CD8-positive, alpha-beta memory T cell (primary cell): Measurements from ENCODE around the gene OS9. TPM values are rescaled to one million over a fixed set of nuclear protein-coding genes. Genes with fewer than 3 reads are reported as not detected.
"Not testable (repeated sequence)": the region's sequence is repeated elsewhere in the genome, so short reads cannot be mapped to it uniquely, and the experiment has no call there.

Source experiments
- CTCF ChIA-PET: fragments of 350-600 bp; sonication (Branson Sonifier 250); formaldehyde crosslinking; loops from one replicate; lab custom pipeline; 2021; ENCODE audit warnings: antibody characterized with exemption; lab: Charles Lee
- POLR2A ChIA-PET: fragments of 350-600 bp; sonication (Branson Sonifier 250); formaldehyde crosslinking; loops from one replicate; lab custom pipeline; 2021; ENCODE audit warnings: antibody characterized with exemption; lab: Charles Lee
- DNase-seq, 5 donors: peaks; one replicate each; pipeline versions ENCODE4 v3.0.0 to v3.0.0-alpha.2; 2020 to 2022; ENCODE audit warnings: mixed read lengths in 1 of 5
- H3K27ac ChIP-seq: one replicate; pipeline ENCODE4 v1.7.0; 2013; ENCODE audit warnings: low read depth, mild to moderate bottlenecking, low read length, moderate library complexity
- H3K27me3 ChIP-seq: 2 replicates; pipeline ENCODE4 v1.7.0; 2013; ENCODE audit warnings: low read length, mild to moderate bottlenecking; ENCODE audit not compliant: insufficient read depth, poor library complexity, severe bottlenecking
- H3K36me3 ChIP-seq: 2 replicates; pipeline ENCODE4 v1.7.0; 2013; ENCODE audit warnings: mild to moderate bottlenecking, low read length, moderate library complexity; ENCODE audit not compliant: insufficient read depth
- H3K4me1 ChIP-seq: 2 replicates; pipeline ENCODE4 v1.7.0; 2013; ENCODE audit warnings: mild to moderate bottlenecking, low read length, moderate library complexity; ENCODE audit not compliant: insufficient read depth
- H3K4me3 ChIP-seq: 2 replicates; pipeline ENCODE4 v1.7.0; 2013; ENCODE audit warnings: mild to moderate bottlenecking, low read length
- H3K9me3 ChIP-seq: 2 replicates; pipeline ENCODE4 v1.7.0; 2013; ENCODE audit warnings: mild to moderate bottlenecking, low read length
- H3K27ac Mint-ChIP-seq, 8 donors: one replicate each; pipeline ENCODE4 v1.8.0; 2020 to 2021; ENCODE audit warnings: mixed read lengths in 8 of 8, mild to moderate bottlenecking in 6 of 8, inconsistent platforms in 3 of 8, moderate library complexity in 3 of 8
- H3K27me3 Mint-ChIP-seq, 2 donors: one replicate each; pipeline ENCODE4 v1.8.0; 2020 to 2021; ENCODE audit warnings: mixed read lengths in 2 of 2, mild to moderate bottlenecking in 1 of 2, moderate library complexity in 1 of 2
- H3K36me3 Mint-ChIP-seq, 3 donors: one replicate each; pipeline ENCODE4 v1.8.0; 2020 to 2021; ENCODE audit warnings: mixed read lengths in 3 of 3, inconsistent platforms in 1 of 3, mild to moderate bottlenecking in 1 of 3
- H3K4me1 Mint-ChIP-seq, 3 donors: one replicate each; pipeline ENCODE4 v1.8.0; 2020 to 2021; ENCODE audit warnings: mixed read lengths in 3 of 3, inconsistent platforms in 1 of 3, mild to moderate bottlenecking in 1 of 3
- H3K4me3 Mint-ChIP-seq, 7 donors: one replicate each; pipeline ENCODE4 v1.8.0; 2020 to 2021; ENCODE audit warnings: mixed read lengths in 7 of 7, mild to moderate bottlenecking in 6 of 7, moderate library complexity in 4 of 7, inconsistent platforms in 2 of 7
- H3K9me3 Mint-ChIP-seq, 5 donors: one replicate each; pipeline ENCODE4 v1.8.0; 2020 to 2022; ENCODE audit warnings: mixed read lengths in 5 of 5, mild to moderate bottlenecking in 3 of 5, moderate library complexity in 2 of 5, inconsistent platforms in 1 of 5
- polyA plus RNA-seq: library from polyadenylated mRNA; unstranded; fragments of 300-500 nt; fragmentation: Illumina TruSeq; gene quantifications from one replicate; pipeline ENCODE4 v1.2.3, GENCODE V29; 2021
- total RNA-seq, 2 experiments: library from RNA; stranded (reverse); gene quantifications; one replicate each; pipeline ENCODE4 v1.2.3, GENCODE V29; 2021

OS9 gene
- total and polyA plus RNA-seq, 3 experiments from 2014 or later, result 86.9 to 103 (median 96.8) TPM

- H3K9me3 ChIP-seq, result no peaks in the 10 kb centered on the region
- H3K27me3 ChIP-seq, result no peaks in the 10 kb centered on the region
- CTCF ChIA-PET, result no interaction called here
- peaks cover 2 to 28% of the 10 kb centered on the region in 2 donors for H3K27me3 Mint-ChIP-seq
- no peak overlapping the region for H3K4me3 ChIP-seq
- no peak overlapping the region for H3K27ac Mint-ChIP-seq
- H3K4me1 Mint-ChIP-seq, result no peaks in the 10 kb centered on the region
- no peak overlapping the region for H3K27ac ChIP-seq
- no peak overlapping the region for H3K4me3 Mint-ChIP-seq
- no peak for DNase-seq
- H3K36me3 Mint-ChIP-seq, result peaks cover 0 to 2% (median 0%) of the 10 kb centered on the region in 3 donors
- peaks cover 0 to 5% (median 3%) of the 10 kb centered on the region in 5 donors for H3K9me3 Mint-ChIP-seq
- POLR2A ChIA-PET, result no interaction called here
- no peaks in the 10 kb centered on the region for H3K4me1 ChIP-seq
- H3K36me3 ChIP-seq, result no peaks in the 10 kb centered on the region
Observed at GRCh38 chr12:57658890-57659289, 35.0 kb upstream of the OS9 start.

- H3K4me3 ChIP-seq, result no peak overlapping the region
- POLR2A ChIA-PET, result no interaction called here
- H3K27ac Mint-ChIP-seq, result no peak overlapping the region
- H3K9me3 ChIP-seq, result no peaks in the 10 kb centered on the region
- H3K27ac ChIP-seq, result no peak overlapping the region
- H3K4me3 Mint-ChIP-seq, result no peak overlapping the region
- no peaks in the 10 kb centered on the region for H3K27me3 ChIP-seq
- H3K4me1 Mint-ChIP-seq, result no peaks in the 10 kb centered on the region
- no peaks in the 10 kb centered on the region for H3K4me1 ChIP-seq
- H3K9me3 Mint-ChIP-seq, result peaks cover 0 to 4% (median 0%) of the 10 kb centered on the region in 5 donors
- no peaks in the 10 kb centered on the region for H3K36me3 Mint-ChIP-seq
- CTCF ChIA-PET, result interaction anchor here (1.0 kb wide), 1 partner anchor 28 kb away, joined by 3 read pairs; the partner anchor contains the start of gene B4GALNT1
- H3K27me3 Mint-ChIP-seq, result peaks cover 3 to 21% of the 10 kb centered on the region in 2 donors
- no peaks in the 10 kb centered on the region for H3K36me3 ChIP-seq
- no peak for DNase-seq
Observed at GRCh38 chr12:57661376-57661775, 32.6 kb upstream of the OS9 start.

- H3K4me3 ChIP-seq, H3K4me1 Mint-ChIP-seq, H3K4me1 ChIP-seq, H3K27ac Mint-ChIP-seq, H3K36me3 Mint-ChIP-seq, POLR2A ChIA-PET, H3K4me3 Mint-ChIP-seq, H3K27me3 Mint-ChIP-seq, H3K27ac ChIP-seq, H3K9me3 ChIP-seq, DNase-seq, H3K27me3 ChIP-seq, H3K9me3 Mint-ChIP-seq, H3K36me3 ChIP-seq, CTCF ChIA-PET: not testable (repeated sequence)
Observed at GRCh38 chr12:57665066-57665820, 28.7 kb upstream of the OS9 start.

DNA sequence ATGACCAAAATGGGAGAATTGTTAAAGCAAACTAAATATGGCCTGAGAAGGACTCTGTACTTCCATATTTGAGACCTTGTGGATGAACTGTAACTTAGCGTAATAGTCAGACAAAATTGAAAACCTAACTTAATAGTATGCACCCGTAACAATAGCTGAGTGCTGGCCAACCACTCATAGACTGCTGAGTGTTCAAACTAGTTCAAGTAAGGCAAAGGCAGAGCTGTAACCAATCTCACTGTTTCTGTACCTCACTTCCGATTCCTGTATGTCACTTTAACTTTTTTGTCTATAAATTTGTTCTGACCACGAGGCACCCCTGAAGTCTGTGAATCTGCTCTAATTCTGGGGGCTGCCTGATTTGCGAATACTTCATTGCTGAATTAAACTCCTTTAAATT lies 27.0 kb upstream of the OS9 start:
- ChIA-PET CTCF (no interaction called here), POLR2A (no interaction called here)
- H3K36me3 Mint-ChIP-seq, result no peaks in the 10 kb centered on the region
- Histone ChIP-seq H3K4me3 (no peak overlapping the region), H3K27me3 (no peaks in the 10 kb centered on the region), H3K4me1 (no peaks in the 10 kb centered on the region), H3K36me3 (no peaks in the 10 kb centered on the region), H3K27ac (no peak overlapping the region), H3K9me3 (no peaks in the 10 kb centered on the region)
- no peaks in the 10 kb centered on the region for H3K9me3 Mint-ChIP-seq
- H3K27me3 Mint-ChIP-seq, result peaks cover 0 to 7% of the 10 kb centered on the region in 2 donors
- no peaks in the 10 kb centered on the region for H3K4me1 Mint-ChIP-seq
- no peak for DNase-seq
- H3K4me3 Mint-ChIP-seq, result no peak overlapping the region
- H3K27ac Mint-ChIP-seq, result no peak overlapping the region

DNA sequence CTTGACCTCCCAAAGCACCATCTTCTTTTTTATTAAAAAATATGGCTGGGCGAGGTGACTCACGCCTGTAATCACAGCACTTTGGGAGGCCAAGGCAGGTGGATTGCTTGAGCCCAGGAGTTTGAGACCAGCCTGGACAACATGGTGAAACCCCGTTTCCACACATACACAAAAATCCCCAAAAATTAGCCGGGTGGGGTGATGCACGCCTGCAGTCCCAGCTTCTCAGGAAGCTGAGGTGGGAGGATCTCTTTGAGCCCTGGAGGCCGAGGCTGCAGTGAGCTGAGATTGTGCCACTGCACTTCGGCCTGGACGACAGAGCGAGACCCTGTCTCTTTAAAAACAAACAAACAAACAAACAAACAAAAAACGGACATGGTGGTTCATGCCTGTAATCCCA lies 24.2 kb upstream of the OS9 start:
- H3K36me3 ChIP-seq, H3K9me3 Mint-ChIP-seq, POLR2A ChIA-PET, H3K27me3 ChIP-seq, CTCF ChIA-PET, H3K4me3 ChIP-seq, H3K27me3 Mint-ChIP-seq, H3K27ac ChIP-seq, DNase-seq, H3K4me3 Mint-ChIP-seq, H3K36me3 Mint-ChIP-seq, H3K4me1 Mint-ChIP-seq, H3K9me3 ChIP-seq, H3K4me1 ChIP-seq: not testable (repeated sequence)
- H3K27ac Mint-ChIP-seq, result peak overlapping the region in 1 of 8 donors; percentile 15

DNA sequence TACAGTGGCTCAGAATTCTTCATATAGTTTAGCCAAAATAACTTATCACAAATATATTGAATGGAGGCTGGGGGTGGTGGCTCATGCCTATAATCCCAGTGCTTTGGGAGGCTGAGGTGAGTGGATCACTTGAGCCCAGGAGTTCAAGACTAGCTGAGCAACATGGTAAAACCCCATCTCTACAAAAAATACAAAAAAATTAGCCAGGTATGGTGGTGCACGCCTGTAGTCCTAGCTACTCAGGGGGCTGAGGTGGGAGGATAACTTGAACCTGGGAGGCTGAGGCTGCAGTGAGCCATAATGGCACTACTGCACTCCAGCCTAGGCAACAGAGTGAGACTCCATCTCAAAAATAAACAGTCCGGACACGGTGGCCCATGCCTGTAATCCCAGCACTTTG lies 22.1 kb upstream of the OS9 start:
- H3K4me1 ChIP-seq, H3K27ac ChIP-seq, H3K36me3 ChIP-seq, H3K9me3 Mint-ChIP-seq, POLR2A ChIA-PET, DNase-seq, H3K4me3 ChIP-seq, H3K27ac Mint-ChIP-seq, H3K4me1 Mint-ChIP-seq, H3K27me3 Mint-ChIP-seq, H3K9me3 ChIP-seq, H3K27me3 ChIP-seq, H3K36me3 Mint-ChIP-seq, H3K4me3 Mint-ChIP-seq: not testable (repeated sequence)
- CTCF ChIA-PET, result interaction anchor here (1.0 kb wide), 1 partner anchor 213 kb away, joined by 3 read pairs; no protein-coding TSS in a partner anchor

GRCh38 chr12:57672801-57673200 lies 21.1 kb upstream of the OS9 start:
- Mint-ChIP-seq H3K9me3 (no peaks in the 10 kb centered on the region), H3K36me3 (no peaks in the 10 kb centered on the region), H3K27ac (peak overlapping the region in 1 of 8 donors; percentile 42), H3K27me3 (peaks cover 0 to 10% of the 10 kb centered on the region in 2 donors), H3K4me3 (no peak overlapping the region), H3K4me1 (no peaks in the 10 kb centered on the region)
- no peaks in the 10 kb centered on the region for H3K36me3 ChIP-seq
- no peaks in the 10 kb centered on the region for H3K4me1 ChIP-seq
- no peak for DNase-seq
- ChIA-PET POLR2A (no interaction called here), CTCF (no interaction called here)
- no peak overlapping the region for H3K27ac ChIP-seq
- no peaks in the 10 kb centered on the region for H3K9me3 ChIP-seq
- H3K4me3 ChIP-seq, result no peak overlapping the region
- no peaks in the 10 kb centered on the region for H3K27me3 ChIP-seq

GRCh38 chr12:57674691-57675090 lies 19.2 kb upstream of the OS9 start:
- no peaks in the 10 kb centered on the region for H3K27me3 ChIP-seq
- POLR2A ChIA-PET, result no interaction called here
- CTCF ChIA-PET, result interaction anchor here (1.2 kb wide), 1 partner anchor 91 kb away, joined by 3 read pairs; no protein-coding TSS in a partner anchor
- Mint-ChIP-seq H3K9me3 (no peaks in the 10 kb centered on the region), H3K4me1 (no peaks in the 10 kb centered on the region), H3K36me3 (no peaks in the 10 kb centered on the region), H3K27ac (no peak overlapping the region), H3K4me3 (no peak overlapping the region), H3K27me3 (peaks cover 0 to 6% of the 10 kb centered on the region in 2 donors)
- H3K27ac ChIP-seq, result no peak overlapping the region
- no peak overlapping the region for H3K4me3 ChIP-seq
- no peak for DNase-seq
- no peaks in the 10 kb centered on the region for H3K36me3 ChIP-seq
- H3K4me1 ChIP-seq, result no peaks in the 10 kb centered on the region
- no peaks in the 10 kb centered on the region for H3K9me3 ChIP-seq
